Mesothelial cell of epicardium (in vitro differentiated cells): ENCODE results near the gene HGS. TPM values are rescaled to one million over a fixed set of nuclear protein-coding genes. Genes with fewer than 3 reads are reported as not detected.

Experiments used
- DNase-seq, 2 experiments: peaks; one replicate each; pipeline ENCODE4 v3.0.0; 2021; ENCODE audit warnings: low spot score in 2 of 2; ENCODE audit not compliant: unreplicated experiment in 2 of 2
- H3K27ac Mint-ChIP-seq: 2 replicates; pipeline ENCODE4 v1.8.0; 2021; ENCODE audit warnings: mixed read lengths
- H3K27me3 Mint-ChIP-seq: 2 replicates; pipeline ENCODE4 v1.8.0; 2021; ENCODE audit warnings: low read depth, mixed read lengths
- H3K36me3 Mint-ChIP-seq: 2 replicates; pipeline ENCODE4 v1.8.0; 2021; ENCODE audit warnings: mixed read lengths
- H3K4me1 Mint-ChIP-seq: 2 replicates; pipeline ENCODE4 v1.8.0; 2021; ENCODE audit warnings: mixed read lengths
- H3K4me3 Mint-ChIP-seq: 2 replicates; pipeline ENCODE4 v1.8.0; 2021; ENCODE audit warnings: mild to moderate bottlenecking, moderate library complexity, mixed read lengths
- H3K9me3 Mint-ChIP-seq: 2 replicates; pipeline ENCODE4 v1.8.0; 2021; ENCODE audit warnings: mixed read lengths
- total RNA-seq: library from RNA; stranded (reverse); gene quantifications from 3 replicates; pipeline ENCODE4 v1.2.1, GENCODE V29; 2021
- TF ChIP-seq, protein P1 (sequence below): fragments of 200-600 bp; sonication (generic); IDR thresholded peaks from one replicate; pipeline ENCODE4 v1.5.0; 2021; ENCODE audit warnings: antibody characterized with exemption; ENCODE audit not compliant: unreplicated experiment

The HGS gene
- total RNA-seq, 1 donor from 2014 or later: 119 TPM

DNA sequence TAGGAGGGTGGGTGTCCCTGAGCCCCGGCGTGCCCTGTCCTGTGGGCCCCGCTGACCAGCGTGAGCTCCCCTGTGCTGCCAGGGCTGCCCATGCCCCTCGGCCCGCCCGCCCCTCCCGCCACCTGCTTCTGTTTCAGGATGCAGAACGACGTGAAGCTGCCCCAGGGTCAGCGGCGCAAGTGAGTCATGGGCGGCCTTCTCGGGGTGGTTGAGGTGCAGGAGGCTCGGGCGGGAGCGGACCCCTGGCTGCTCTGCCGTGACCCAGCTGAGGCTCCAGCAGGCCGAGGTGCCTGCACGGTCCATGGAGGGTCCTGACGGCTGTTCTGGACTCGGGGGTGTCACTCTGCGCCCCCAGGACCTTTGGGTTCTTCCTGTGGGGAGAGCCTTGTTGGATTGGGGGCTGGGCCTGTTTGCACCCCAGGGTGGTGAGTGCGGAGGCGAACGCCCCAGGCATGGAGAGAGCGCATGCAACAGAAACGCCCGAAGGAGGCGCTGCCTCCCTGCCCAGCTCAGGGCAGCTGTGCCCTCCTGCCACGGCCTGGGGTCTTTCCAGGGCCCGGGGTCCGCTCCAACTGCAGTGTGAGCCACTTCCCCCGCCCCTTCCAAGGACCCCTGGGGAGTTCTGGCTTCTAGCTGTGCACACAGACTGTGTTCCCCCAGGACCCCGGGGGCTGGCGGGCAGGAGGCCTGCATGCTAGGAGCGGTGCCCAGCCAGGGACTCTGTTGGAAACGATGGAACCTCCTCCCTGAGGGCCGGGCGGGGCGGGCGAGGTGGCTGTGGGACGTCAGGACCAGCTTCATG, 32.3 kb downstream of the HGS start:
- Mint-ChIP-seq H3K27ac (no peak overlapping the region), H3K9me3 (no peaks in the 10 kb centered on the region), H3K4me3 (no peak overlapping the region), H3K4me1 (peaks cover 10% of the 10 kb centered on the region), H3K27me3 (peaks cover 3% of the 10 kb centered on the region), H3K36me3 (no peaks in the 10 kb centered on the region)
- TF ChIP-seq, protein P1, sequence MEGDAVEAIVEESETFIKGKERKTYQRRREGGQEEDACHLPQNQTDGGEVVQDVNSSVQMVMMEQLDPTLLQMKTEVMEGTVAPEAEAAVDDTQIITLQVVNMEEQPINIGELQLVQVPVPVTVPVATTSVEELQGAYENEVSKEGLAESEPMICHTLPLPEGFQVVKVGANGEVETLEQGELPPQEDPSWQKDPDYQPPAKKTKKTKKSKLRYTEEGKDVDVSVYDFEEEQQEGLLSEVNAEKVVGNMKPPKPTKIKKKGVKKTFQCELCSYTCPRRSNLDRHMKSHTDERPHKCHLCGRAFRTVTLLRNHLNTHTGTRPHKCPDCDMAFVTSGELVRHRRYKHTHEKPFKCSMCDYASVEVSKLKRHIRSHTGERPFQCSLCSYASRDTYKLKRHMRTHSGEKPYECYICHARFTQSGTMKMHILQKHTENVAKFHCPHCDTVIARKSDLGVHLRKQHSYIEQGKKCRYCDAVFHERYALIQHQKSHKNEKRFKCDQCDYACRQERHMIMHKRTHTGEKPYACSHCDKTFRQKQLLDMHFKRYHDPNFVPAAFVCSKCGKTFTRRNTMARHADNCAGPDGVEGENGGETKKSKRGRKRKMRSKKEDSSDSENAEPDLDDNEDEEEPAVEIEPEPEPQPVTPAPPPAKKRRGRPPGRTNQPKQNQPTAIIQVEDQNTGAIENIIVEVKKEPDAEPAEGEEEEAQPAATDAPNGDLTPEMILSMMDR: no peak
- DNase-seq: no peak

DNA sequence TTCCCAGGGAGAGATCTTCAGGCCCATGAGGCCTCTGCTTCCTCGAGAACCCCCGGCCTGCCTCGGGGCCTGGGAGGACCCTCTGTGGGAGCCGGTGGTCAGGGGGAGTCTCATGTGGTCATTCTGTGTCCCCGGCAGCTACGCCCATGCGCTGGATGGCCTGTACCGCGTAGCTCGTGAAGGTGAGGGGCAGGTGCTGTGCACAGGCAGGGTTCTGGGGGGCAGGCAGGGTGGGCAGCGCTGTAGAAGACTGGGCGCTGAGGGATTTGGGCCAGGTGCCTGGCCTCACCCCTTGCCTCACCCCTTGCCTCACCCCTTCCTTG, 32.8 kb downstream of the HGS start:
- H3K4me1 Mint-ChIP-seq: peaks cover 7% of the 10 kb centered on the region
- H3K36me3 Mint-ChIP-seq: no peaks in the 10 kb centered on the region
- H3K27ac Mint-ChIP-seq: no peak overlapping the region
- H3K4me3 Mint-ChIP-seq: no peak overlapping the region
- no peaks in the 10 kb centered on the region for H3K27me3 Mint-ChIP-seq
- TF ChIP-seq, protein P1: no peak
- DNase-seq: no peak
- H3K9me3 Mint-ChIP-seq: no peaks in the 10 kb centered on the region

DNA sequence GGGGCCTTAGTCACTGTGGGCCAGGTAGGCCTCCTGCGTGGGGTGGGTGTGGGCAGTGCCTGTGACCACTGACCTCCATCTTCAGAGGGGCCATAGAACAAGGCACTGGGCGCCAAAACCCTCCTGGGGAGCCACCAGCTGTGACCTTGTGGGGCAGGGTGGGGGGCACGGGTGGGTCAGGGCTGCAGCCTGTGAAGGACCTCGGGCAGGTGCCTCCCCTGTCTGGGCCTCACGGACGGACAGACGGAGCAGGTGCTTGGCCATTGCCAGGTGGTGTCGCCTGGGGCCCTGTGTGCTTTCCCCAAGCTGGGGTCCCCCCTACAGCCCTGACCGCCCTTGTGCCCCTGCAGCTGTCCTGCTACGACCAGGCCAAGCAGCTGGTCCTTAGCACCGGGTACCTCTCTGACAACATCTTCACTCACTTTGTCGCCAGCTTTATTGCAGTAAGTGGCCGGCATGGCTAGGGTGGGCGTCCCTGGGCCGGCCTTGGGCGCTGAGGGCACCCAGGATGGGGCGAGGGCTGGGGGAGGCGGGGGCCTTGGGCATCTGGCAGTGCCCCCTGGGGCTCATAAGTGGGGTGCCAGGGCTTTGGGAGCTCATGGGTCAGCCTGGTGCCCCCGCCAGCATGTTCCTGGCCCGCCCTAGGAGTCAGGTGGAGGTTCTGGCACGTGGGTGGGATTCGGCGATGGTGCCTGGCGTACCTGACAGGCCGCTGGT, 33.4 kb downstream of the HGS start:
- H3K4me1 Mint-ChIP-seq: peaks cover 7% of the 10 kb centered on the region
- no peaks in the 10 kb centered on the region for H3K27me3 Mint-ChIP-seq
- no peak for DNase-seq
- H3K27ac Mint-ChIP-seq: no peak overlapping the region
- no peak overlapping the region for H3K4me3 Mint-ChIP-seq
- no peaks in the 10 kb centered on the region for H3K36me3 Mint-ChIP-seq
- TF ChIP-seq, protein P1: no peak
- no peaks in the 10 kb centered on the region for H3K9me3 Mint-ChIP-seq

DNA sequence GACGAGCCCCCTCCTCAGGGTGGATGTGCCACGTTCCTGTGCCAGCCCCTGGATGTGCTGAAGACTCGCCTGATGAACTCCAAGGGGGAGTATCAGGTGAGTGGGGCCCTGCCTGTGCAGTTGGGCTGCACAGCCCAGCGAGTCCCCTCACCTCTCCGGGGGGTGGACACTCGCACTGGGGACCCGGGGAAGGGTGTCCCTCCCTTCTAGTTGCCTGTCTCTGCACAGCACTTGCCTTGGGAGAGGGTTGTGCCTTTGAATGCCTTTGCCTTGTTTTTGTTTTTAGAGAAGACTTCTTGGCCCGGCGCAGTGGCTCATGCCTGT, 33.9 kb downstream of the HGS start:
- Mint-ChIP-seq H3K9me3 (no peaks in the 10 kb centered on the region), H3K4me3 (no peak overlapping the region)
- no peak for DNase-seq

DNA sequence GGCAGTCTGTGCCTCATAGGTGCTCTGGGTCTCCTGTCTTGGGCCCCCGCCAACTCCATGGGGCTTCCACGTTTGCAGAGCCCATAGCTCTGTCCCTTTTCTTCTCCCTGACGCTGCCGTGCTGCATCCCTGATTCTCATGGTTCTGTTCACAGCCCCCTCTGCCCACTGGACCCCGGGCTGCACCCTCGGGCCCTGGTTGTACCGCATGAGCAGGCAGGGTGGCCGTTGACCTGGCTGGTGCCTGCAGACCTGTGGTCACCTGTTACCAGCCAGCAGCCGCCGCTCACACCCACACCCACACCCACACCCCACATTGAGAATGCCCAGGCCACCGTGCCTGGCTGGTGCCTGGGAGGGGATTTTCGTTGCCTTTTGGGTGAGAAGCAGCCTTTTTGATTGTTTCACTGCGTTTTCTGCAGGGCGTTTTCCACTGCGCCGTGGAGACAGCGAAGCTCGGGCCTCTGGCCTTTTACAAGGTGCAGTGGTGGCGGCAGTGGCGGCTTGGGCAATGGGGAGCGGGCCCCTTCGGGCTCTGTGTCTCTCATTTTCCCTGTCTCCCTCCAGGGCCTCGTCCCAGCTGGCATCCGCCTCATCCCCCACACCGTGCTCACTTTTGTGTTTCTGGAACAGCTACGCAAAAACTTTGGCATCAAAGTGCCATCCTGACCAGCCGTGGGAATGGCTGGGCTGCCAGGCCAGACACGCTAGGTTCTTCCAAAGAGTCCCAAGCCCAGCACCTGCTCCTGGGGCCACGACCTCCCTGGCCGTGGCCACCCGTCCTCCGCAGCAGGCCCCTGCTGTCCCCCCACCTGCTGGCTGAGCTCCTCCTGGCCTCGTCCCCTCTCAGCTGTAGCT, 35.8 kb downstream of the HGS start:
- Mint-ChIP-seq H3K27me3 (peaks cover 7% of the 10 kb centered on the region), H3K27ac (no peak overlapping the region), H3K4me1 (no peaks in the 10 kb centered on the region), H3K36me3 (no peaks in the 10 kb centered on the region), H3K9me3 (no peaks in the 10 kb centered on the region), H3K4me3 (no peak overlapping the region)
- TF ChIP-seq, protein P1: no peak
- DNase-seq: no peak

More for the DNA sequence above, 33.9 kb downstream of the HGS start:
- Mint-ChIP-seq H3K36me3 (no peaks in the 10 kb centered on the region), H3K4me1 (peaks cover 6% of the 10 kb centered on the region), H3K27ac (no peak overlapping the region), H3K27me3 (no peaks in the 10 kb centered on the region)
- TF ChIP-seq, protein P1: no peak
